Amniotic stem cell (primary cell): ENCODE results near the gene PRR14L.

Experiments used
- DNase-seq: peaks from one replicate; lab custom pipeline; 2025; lab: John Stamatoyannopoulos, UW

PRR14L gene

GRCh38 chr22:31639436-31640039 lies 110.4 kb downstream of the PRR14L start:
- no peak for DNase-seq

- DNase-seq = no peak
These were observed 111.9 kb downstream of the PRR14L start for GRCh38 chr22:31637891-31638618.

- no peak for DNase-seq
These were observed 112.5 kb downstream of the PRR14L start for GRCh38 chr22:31637447-31637890.

GRCh38 chr22:31635638-31636306 lies 114.2 kb downstream of the PRR14L start:
- DNase-seq = no peak

GRCh38 chr22:31631436-31631835 lies 118.5 kb downstream of the PRR14L start:
- no peak for DNase-seq
